ENCODE results near the gene SHOC1. TPM values are rescaled to one million over a fixed set of nuclear protein-coding genes. Genes with fewer than 3 reads are reported as not detected.

Gene SHOC1
- total and polyA plus RNA-seq, 4 donors: 0.18 to 0.48 (median 0.42) TPM

GRCh38 chr9:111805830-111806241 lies 11.1 kb upstream of the SHOC1 start:
- Histone ChIP-seq H3K36me3 (ENCODE audit: control insufficient read depth in 4 of 4, insufficient read depth in 4 of 4, low read length in 4 of 4) (no peaks in the 10 kb centered on the region), H3K27me3 (ENCODE audit: control insufficient read depth in 3 of 3, insufficient read depth in 3 of 3, low read length in 2 of 3) (no peaks in the 10 kb centered on the region), H3K27ac (ENCODE audit: low read depth in 1 of 2, low read length in 1 of 2) (no peak overlapping the region), H3K9me3 (ENCODE audit: control insufficient read depth in 4 of 4, insufficient read depth in 3 of 4, low read length in 3 of 4) (no peaks in the 10 kb centered on the region), H3K4me3 (no peak overlapping the region), H3K4me1 (ENCODE audit: control insufficient read depth in 5 of 5, insufficient read depth in 5 of 5, low read length in 5 of 5) (no peaks in the 10 kb centered on the region), H3K9ac (ENCODE audit: insufficient read depth in 1 of 2, low read length in 2 of 2) (no peak overlapping the region)
- TF ChIP-seq, protein P1, sequence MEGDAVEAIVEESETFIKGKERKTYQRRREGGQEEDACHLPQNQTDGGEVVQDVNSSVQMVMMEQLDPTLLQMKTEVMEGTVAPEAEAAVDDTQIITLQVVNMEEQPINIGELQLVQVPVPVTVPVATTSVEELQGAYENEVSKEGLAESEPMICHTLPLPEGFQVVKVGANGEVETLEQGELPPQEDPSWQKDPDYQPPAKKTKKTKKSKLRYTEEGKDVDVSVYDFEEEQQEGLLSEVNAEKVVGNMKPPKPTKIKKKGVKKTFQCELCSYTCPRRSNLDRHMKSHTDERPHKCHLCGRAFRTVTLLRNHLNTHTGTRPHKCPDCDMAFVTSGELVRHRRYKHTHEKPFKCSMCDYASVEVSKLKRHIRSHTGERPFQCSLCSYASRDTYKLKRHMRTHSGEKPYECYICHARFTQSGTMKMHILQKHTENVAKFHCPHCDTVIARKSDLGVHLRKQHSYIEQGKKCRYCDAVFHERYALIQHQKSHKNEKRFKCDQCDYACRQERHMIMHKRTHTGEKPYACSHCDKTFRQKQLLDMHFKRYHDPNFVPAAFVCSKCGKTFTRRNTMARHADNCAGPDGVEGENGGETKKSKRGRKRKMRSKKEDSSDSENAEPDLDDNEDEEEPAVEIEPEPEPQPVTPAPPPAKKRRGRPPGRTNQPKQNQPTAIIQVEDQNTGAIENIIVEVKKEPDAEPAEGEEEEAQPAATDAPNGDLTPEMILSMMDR (IDR thresholded peaks at IDR 0.05; ENCODE audit: control extremely low read depth, extremely low read depth): no peak
- DNase-seq: no peak
- peak; percentile 86 for ATAC-seq (ENCODE audit: insufficient read depth, low FRiP score)
- WGBS, 2 donors: 47 to 71% methylated on average over 4 of the region's 4 CpGs

GRCh38 chr9:111805262-111805661 lies 10.5 kb upstream of the SHOC1 start:
- 98 to 100% methylated on average over 2 of the region's 2 CpGs for WGBS, 2 donors
- no peak for ATAC-seq (ENCODE audit: insufficient read depth, low FRiP score)
- no peak overlapping the region for H3K27ac ChIP-seq (ENCODE audit: low read depth in 1 of 2, low read length in 1 of 2)

DNA sequence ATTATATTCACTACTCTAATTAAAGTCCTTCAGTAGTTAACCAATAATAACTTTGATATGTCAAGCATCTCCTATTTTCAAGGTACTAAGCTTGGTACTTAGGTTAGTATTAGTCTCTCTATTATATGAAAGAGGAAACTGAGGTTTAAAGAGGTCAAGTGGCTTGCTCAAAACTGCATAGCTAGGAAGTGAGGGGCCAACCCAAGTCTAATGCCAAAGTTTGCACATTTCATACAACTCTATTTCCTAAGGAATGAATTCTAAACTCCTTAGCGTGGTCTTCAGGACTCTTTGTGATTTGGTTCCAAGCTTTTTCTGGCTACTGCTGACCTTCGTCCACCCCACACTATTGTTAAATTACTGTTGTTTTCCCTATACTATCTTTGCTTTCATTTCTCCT lies 9.9 kb upstream of the SHOC1 start:
- Histone ChIP-seq H3K9me3 (ENCODE audit: control insufficient read depth in 4 of 4, insufficient read depth in 3 of 4, low read length in 3 of 4) (no peaks in the 10 kb centered on the region), H3K27ac (ENCODE audit: low read depth in 1 of 2, low read length in 1 of 2) (no peak overlapping the region), H3K36me3 (ENCODE audit: control insufficient read depth in 4 of 4, insufficient read depth in 4 of 4, low read length in 4 of 4) (no peaks in the 10 kb centered on the region), H3K27me3 (ENCODE audit: control insufficient read depth in 3 of 3, insufficient read depth in 3 of 3, low read length in 2 of 3) (no peaks in the 10 kb centered on the region), H3K4me3 (no peak overlapping the region), H3K4me1 (ENCODE audit: control insufficient read depth in 5 of 5, insufficient read depth in 5 of 5, low read length in 5 of 5) (peaks cover 0 to 2% (median 0%) of the 10 kb centered on the region in 5 donors), H3K9ac (ENCODE audit: insufficient read depth in 1 of 2, low read length in 2 of 2) (no peak overlapping the region)
- TF ChIP-seq, protein P1 (IDR thresholded peaks at IDR 0.05; ENCODE audit: control extremely low read depth, extremely low read depth): no peak
- no peak for ATAC-seq (ENCODE audit: insufficient read depth, low FRiP score)
- WGBS, 2 donors: 85 to 89% methylated on average over 2 of the region's 2 CpGs
- DNase-seq: no peak

More at GRCh38 chr9:111805262-111805661, 10.5 kb upstream of the SHOC1 start:
- no peak overlapping the region for H3K9ac ChIP-seq (ENCODE audit: insufficient read depth in 1 of 2, low read length in 2 of 2)
- no peaks in the 10 kb centered on the region for H3K9me3 ChIP-seq (ENCODE audit: control insufficient read depth in 4 of 4, insufficient read depth in 3 of 4, low read length in 3 of 4)
- TF ChIP-seq, protein P1 (IDR thresholded peaks at IDR 0.05; ENCODE audit: control extremely low read depth, extremely low read depth): no peak
- H3K4me1 ChIP-seq (ENCODE audit: control insufficient read depth in 5 of 5, insufficient read depth in 5 of 5, low read length in 5 of 5): no peaks in the 10 kb centered on the region
- no peaks in the 10 kb centered on the region for H3K36me3 ChIP-seq (ENCODE audit: control insufficient read depth in 4 of 4, insufficient read depth in 4 of 4, low read length in 4 of 4)
- H3K4me3 ChIP-seq: no peak overlapping the region
- DNase-seq: no peak
- H3K27me3 ChIP-seq (ENCODE audit: control insufficient read depth in 3 of 3, insufficient read depth in 3 of 3, low read length in 2 of 3): no peaks in the 10 kb centered on the region

- TF ChIP-seq, protein P1 (IDR thresholded peaks at IDR 0.05; ENCODE audit: control extremely low read depth, extremely low read depth): no peak
- no peaks in the 10 kb centered on the region for H3K9me3 ChIP-seq (ENCODE audit: control insufficient read depth in 4 of 4, insufficient read depth in 3 of 4, low read length in 3 of 4)
- DNase-seq (no peak), ATAC-seq (ENCODE audit: insufficient read depth, low FRiP score) (no peak)
- peaks cover 0 to 2% (median 0%) of the 10 kb centered on the region in 5 donors for H3K4me1 ChIP-seq (ENCODE audit: control insufficient read depth in 5 of 5, insufficient read depth in 5 of 5, low read length in 5 of 5)
- 80 to 91% methylated on average over 3 of the region's 3 CpGs for WGBS, 2 donors
- H3K4me3 ChIP-seq: no peak overlapping the region
- H3K27ac ChIP-seq (ENCODE audit: low read depth in 1 of 2, low read length in 1 of 2): no peak overlapping the region
- H3K9ac ChIP-seq (ENCODE audit: insufficient read depth in 1 of 2, low read length in 2 of 2): no peak overlapping the region
- H3K36me3 ChIP-seq (ENCODE audit: control insufficient read depth in 4 of 4, insufficient read depth in 4 of 4, low read length in 4 of 4): no peaks in the 10 kb centered on the region
- no peaks in the 10 kb centered on the region for H3K27me3 ChIP-seq (ENCODE audit: control insufficient read depth in 3 of 3, insufficient read depth in 3 of 3, low read length in 2 of 3)
Measured at GRCh38 chr9:111803924-111804323, 9.2 kb upstream of the SHOC1 start.

Measured in lung (tissue), 12 donors.